ENCODE results near the gene KYNU. TPM values are rescaled to one million over a fixed set of nuclear protein-coding genes. Genes with fewer than 3 reads are reported as not detected.

Gene KYNU
- total and polyA plus RNA-seq, 2 of the 13 experiments (the other 11 are each of a cell fraction or from before 2014, with no cell fraction given), result 21.9 to 68.6 TPM

DNA sequence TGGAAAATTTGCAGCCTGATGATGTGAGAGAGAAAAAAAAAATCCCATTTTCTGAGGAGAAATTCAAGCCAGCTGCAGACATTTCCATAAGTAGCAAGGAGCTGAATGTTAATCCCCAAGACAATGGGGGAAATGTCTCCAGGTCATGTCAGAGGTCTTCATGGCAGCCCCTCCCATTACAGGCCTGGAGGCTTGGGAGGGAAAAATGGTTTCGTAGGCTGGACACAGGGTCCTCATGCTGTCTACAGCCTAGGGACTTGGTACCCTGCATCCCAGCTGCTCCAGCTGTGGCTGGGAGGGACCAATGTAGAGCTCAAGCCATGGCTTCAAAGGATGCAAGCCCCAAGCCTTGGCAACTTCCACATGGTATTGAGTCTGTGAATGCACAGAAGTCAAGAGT lies 198.2 kb downstream of the KYNU start:
- DNase-seq (ENCODE audit: low spot score), result no peak
- ChIA-PET CTCF (ENCODE audit: low intra/inter-chr PET ratio, low total read pairs) (no interaction called here), POLR2A (no interaction called here)
- Histone ChIP-seq H3K9ac (ENCODE audit: insufficient read depth, low read depth, low read length) (no peak overlapping the region), H3K4me1 (ENCODE audit: insufficient read depth, low read length) (no peaks in the 10 kb centered on the region), H2AFZ (ENCODE audit: low read length) (no peak overlapping the region), H3K79me2 (ENCODE audit: insufficient read depth, low read length) (no peaks in the 10 kb centered on the region), H3K36me3 (replicated peaks in 1 of 2; ENCODE audit: control insufficient read depth in 1 of 2, insufficient read depth in 2 of 2, low read length in 2 of 2) (no peaks in the 10 kb centered on the region), H3K4me3 (replicated peaks in 1 of 3; ENCODE audit: insufficient read depth in 1 of 3, low read depth in 2 of 3, low read length in 3 of 3) (no peak overlapping the region), H3K27ac (ENCODE audit: extremely low read length, insufficient read depth, low read length) (no peak overlapping the region), H4K20me1 (ENCODE audit: insufficient read depth, low read length) (no peaks in the 10 kb centered on the region), H3K4me2 (ENCODE audit: low read depth, low read length) (no peak overlapping the region), H3K9me3 (ENCODE audit: low read length) (peaks cover 11% of the 10 kb centered on the region; the same call in 1 of the 2 replicates), H3K27me3 (ENCODE audit: control insufficient read depth in 1 of 2, insufficient read depth in 2 of 2, low read length in 2 of 2) (no peaks in the 10 kb centered on the region)
- WGBS (ENCODE audit: low lambda C conversion rate), result 50% methylated on average over 1 of the region's 1 CpG
- in situ Hi-C loops (cut with HindIII; ENCODE audit: extremely low pct_ligation_motif_present, low pct_unique_long_range_greater_than_20kb) (no loop called here), intact Hi-C loops (cut with micrococcal nuclease; ENCODE audit: unreplicated experiment) (no loop called here)
- no peak for ATAC-seq
- BruUV-seq (replicated peaks), result no TSS peak
- TF ChIP-seq, protein P1, sequence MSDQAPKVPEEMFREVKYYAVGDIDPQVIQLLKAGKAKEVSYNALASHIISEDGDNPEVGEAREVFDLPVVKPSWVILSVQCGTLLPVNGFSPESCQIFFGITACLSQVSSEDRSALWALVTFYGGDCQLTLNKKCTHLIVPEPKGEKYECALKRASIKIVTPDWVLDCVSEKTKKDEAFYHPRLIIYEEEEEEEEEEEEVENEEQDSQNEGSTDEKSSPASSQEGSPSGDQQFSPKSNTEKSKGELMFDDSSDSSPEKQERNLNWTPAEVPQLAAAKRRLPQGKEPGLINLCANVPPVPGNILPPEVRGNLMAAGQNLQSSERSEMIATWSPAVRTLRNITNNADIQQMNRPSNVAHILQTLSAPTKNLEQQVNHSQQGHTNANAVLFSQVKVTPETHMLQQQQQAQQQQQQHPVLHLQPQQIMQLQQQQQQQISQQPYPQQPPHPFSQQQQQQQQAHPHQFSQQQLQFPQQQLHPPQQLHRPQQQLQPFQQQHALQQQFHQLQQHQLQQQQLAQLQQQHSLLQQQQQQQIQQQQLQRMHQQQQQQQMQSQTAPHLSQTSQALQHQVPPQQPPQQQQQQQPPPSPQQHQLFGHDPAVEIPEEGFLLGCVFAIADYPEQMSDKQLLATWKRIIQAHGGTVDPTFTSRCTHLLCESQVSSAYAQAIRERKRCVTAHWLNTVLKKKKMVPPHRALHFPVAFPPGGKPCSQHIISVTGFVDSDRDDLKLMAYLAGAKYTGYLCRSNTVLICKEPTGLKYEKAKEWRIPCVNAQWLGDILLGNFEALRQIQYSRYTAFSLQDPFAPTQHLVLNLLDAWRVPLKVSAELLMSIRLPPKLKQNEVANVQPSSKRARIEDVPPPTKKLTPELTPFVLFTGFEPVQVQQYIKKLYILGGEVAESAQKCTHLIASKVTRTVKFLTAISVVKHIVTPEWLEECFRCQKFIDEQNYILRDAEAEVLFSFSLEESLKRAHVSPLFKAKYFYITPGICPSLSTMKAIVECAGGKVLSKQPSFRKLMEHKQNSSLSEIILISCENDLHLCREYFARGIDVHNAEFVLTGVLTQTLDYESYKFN (CRISPR knock-in tag; conservative IDR thresholded peaks at IDR 0.05), result no peak
- FAIRE-seq, result no peak

DNA sequence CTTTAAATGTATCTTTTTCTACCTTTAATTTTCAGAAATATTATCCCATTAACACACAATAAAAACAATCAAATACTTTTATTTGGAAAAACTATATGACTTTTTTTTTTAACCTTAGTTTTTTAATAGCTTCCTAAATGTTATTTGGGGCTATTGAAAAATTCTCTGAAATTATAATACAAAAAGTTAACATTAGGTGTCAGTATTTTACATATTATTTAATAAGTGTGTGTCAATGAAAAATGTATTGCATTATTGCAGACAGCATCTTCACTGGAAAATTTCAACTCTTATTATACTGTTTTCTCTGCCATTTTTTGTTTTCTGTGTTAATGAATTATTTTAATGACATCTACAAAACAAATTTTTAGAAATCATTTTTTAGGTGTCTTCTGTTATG lies 200.6 kb downstream of the KYNU start:
- Histone ChIP-seq H3K9me3 (ENCODE audit: low read length) (peaks cover 11% of the 10 kb centered on the region; the same call in 1 of the 2 replicates), H3K4me3 (replicated peaks in 1 of 3; ENCODE audit: insufficient read depth in 1 of 3, low read depth in 2 of 3, low read length in 3 of 3) (no peak overlapping the region), H3K27ac (ENCODE audit: extremely low read length, insufficient read depth, low read length) (no peak overlapping the region), H3K9ac (ENCODE audit: insufficient read depth, low read depth, low read length) (no peak overlapping the region), H3K4me1 (ENCODE audit: insufficient read depth, low read length) (no peaks in the 10 kb centered on the region), H3K79me2 (ENCODE audit: insufficient read depth, low read length) (no peaks in the 10 kb centered on the region), H3K27me3 (ENCODE audit: control insufficient read depth in 1 of 2, insufficient read depth in 2 of 2, low read length in 2 of 2) (no peaks in the 10 kb centered on the region), H3K36me3 (replicated peaks in 1 of 2; ENCODE audit: control insufficient read depth in 1 of 2, insufficient read depth in 2 of 2, low read length in 2 of 2) (no peaks in the 10 kb centered on the region), H3K4me2 (ENCODE audit: low read depth, low read length) (no peak overlapping the region), H4K20me1 (ENCODE audit: insufficient read depth, low read length) (no peaks in the 10 kb centered on the region), H2AFZ (ENCODE audit: low read length) (no peak overlapping the region)
- CTCF ChIA-PET (ENCODE audit: low intra/inter-chr PET ratio, low total read pairs), result no interaction called here
- ATAC-seq (no peak), DNase-seq (ENCODE audit: low spot score) (no peak), FAIRE-seq (no peak)
- POLR2A ChIA-PET, result no interaction called here
- TF ChIP-seq, protein P2, sequence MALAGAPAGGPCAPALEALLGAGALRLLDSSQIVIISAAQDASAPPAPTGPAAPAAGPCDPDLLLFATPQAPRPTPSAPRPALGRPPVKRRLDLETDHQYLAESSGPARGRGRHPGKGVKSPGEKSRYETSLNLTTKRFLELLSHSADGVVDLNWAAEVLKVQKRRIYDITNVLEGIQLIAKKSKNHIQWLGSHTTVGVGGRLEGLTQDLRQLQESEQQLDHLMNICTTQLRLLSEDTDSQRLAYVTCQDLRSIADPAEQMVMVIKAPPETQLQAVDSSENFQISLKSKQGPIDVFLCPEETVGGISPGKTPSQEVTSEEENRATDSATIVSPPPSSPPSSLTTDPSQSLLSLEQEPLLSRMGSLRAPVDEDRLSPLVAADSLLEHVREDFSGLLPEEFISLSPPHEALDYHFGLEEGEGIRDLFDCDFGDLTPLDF (CRISPR knock-in tag; IDR thresholded peaks at IDR 0.05), result no peak
- TF ChIP-seq ZNF546 (CRISPR knock-in tag; conservative IDR thresholded peaks at IDR 0.05) (no peak), CENPT (CRISPR knock-in tag; IDR thresholded peaks at IDR 0.05; ENCODE audit: low read depth) (no peak), HNF4G (IDR thresholded peaks at IDR 0.05; ENCODE audit: borderline replicate concordance, low read depth, low read length) (no peak), HNF4G (CRISPR knock-in tag; IDR thresholded peaks at IDR 0.05; ENCODE audit: borderline replicate concordance, low read depth) (no peak)
- TF ChIP-seq, protein P3, sequence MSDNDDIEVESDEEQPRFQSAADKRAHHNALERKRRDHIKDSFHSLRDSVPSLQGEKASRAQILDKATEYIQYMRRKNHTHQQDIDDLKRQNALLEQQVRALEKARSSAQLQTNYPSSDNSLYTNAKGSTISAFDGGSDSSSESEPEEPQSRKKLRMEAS (IDR thresholded peaks at IDR 0.05), result no peak
- TF ChIP-seq, protein P4, sequence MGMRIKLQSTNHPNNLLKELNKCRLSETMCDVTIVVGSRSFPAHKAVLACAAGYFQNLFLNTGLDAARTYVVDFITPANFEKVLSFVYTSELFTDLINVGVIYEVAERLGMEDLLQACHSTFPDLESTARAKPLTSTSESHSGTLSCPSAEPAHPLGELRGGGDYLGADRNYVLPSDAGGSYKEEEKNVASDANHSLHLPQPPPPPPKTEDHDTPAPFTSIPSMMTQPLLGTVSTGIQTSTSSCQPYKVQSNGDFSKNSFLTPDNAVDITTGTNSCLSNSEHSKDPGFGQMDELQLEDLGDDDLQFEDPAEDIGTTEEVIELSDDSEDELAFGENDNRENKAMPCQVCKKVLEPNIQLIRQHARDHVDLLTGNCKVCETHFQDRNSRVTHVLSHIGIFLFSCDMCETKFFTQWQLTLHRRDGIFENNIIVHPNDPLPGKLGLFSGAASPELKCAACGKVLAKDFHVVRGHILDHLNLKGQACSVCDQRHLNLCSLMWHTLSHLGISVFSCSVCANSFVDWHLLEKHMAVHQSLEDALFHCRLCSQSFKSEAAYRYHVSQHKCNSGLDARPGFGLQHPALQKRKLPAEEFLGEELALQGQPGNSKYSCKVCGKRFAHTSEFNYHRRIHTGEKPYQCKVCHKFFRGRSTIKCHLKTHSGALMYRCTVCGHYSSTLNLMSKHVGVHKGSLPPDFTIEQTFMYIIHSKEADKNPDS (CRISPR knock-in tag; IDR thresholded peaks at IDR 0.05), result no peak
- intact Hi-C loops (cut with micrococcal nuclease; ENCODE audit: unreplicated experiment) (no loop called here), in situ Hi-C loops (cut with HindIII; ENCODE audit: extremely low pct_ligation_motif_present, low pct_unique_long_range_greater_than_20kb) (no loop called here)
- BruUV-seq (replicated peaks), result no TSS peak

All from HepG2 (cell line).